HL-60 (cell line): ENCODE results near the gene NASP.

Source experiments
- CTCF ChIP-seq: IDR thresholded peaks from one replicate; pipeline ENCODE4 v1.5.1; 2011; ENCODE audit warnings: low read length, control low read depth, inconsistent platforms; ENCODE audit not compliant: insufficient read depth
- POLR2AphosphoS5 ChIP-seq: IDR thresholded peaks from 2 replicates; pipeline ENCODE4 v1.6.1; 2012; ENCODE audit warnings: low read depth

DNA sequence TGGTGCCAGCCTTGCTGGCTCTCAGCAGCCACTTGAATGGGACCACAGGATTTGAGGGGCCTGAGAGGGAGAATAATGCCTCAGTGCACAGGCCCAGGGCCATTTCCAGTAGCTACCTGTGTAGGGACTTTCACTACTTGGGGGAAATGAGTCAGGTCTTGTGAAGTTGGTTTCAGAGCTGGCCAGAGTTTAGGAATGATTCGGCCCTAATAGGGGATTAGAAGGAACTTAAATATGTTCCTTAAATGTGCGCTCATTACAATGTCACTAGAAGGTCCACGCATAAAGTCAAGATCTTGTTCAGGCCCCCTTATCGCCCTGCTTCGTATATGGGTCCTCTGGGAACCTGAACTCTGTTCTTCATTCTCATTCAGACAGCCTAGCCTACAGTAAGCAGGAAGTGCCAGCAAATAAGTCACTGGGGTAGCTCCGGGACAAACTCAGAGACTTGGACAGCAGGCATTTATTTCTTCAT is 38.8 kb upstream of the NASP start:
- TF ChIP-seq CTCF (no peak), POLR2AphosphoS5 (no peak)
